Loucy (cell line): Measurements from ENCODE around the gene ZP3.
"Not testable (repeated sequence)": the region's sequence is repeated elsewhere in the genome, so short reads cannot be mapped to it uniquely, and the experiment has no call there.

ENCODE experiments used
- H2AFZ ChIP-seq: fragments of 200-600 bp; sonication (generic); 2 replicates; pipeline ENCODE4 v1.6.0; 2016; ENCODE audit warnings: antibody characterized with exemption, mild to moderate bottlenecking, low read length, moderate library complexity
- H3F3A ChIP-seq: fragments of 200-600 bp; 2 replicates; pipeline ENCODE4 v1.6.0; 2016; ENCODE audit warnings: antibody characterized with exemption, low read depth, mild to moderate bottlenecking
- H3K27me3 ChIP-seq: fragments of 200-600 bp; sonication (generic); 2 replicates; pipeline ENCODE4 v1.6.1; 2014; ENCODE audit warnings: low read length, mild to moderate bottlenecking; ENCODE audit not compliant: insufficient read depth, poor library complexity, severe bottlenecking
- H3K36me3 ChIP-seq: fragments of 200-600 bp; sonication (generic); 2 replicates; pipeline ENCODE4 v1.6.1; 2016; ENCODE audit warnings: low read length; ENCODE audit not compliant: insufficient read depth
- H3K4me1 ChIP-seq: fragments of 200-600 bp; sonication (generic); 2 replicates; pipeline ENCODE4 v1.5.1; 2014; ENCODE audit warnings: low read length, mild to moderate bottlenecking; ENCODE audit not compliant: insufficient read depth, poor library complexity, severe bottlenecking
- H3K4me2 ChIP-seq: fragments of 200-600 bp; sonication (generic); 2 replicates; pipeline ENCODE4 v1.6.0; 2014; ENCODE audit warnings: antibody characterized with exemption, low read length, low read depth, mild to moderate bottlenecking; ENCODE audit not compliant: poor library complexity, severe bottlenecking
- H3K4me3 ChIP-seq: fragments of 200-600 bp; sonication (generic); 2 replicates; pipeline ENCODE4 v1.5.1; 2014; ENCODE audit warnings: low read length, mild to moderate bottlenecking, mixed read lengths; ENCODE audit not compliant: poor library complexity, severe bottlenecking
- H3K79me2 ChIP-seq: fragments of 200-600 bp; sonication (generic); 2 replicates; pipeline ENCODE4 v1.6.1; 2014; ENCODE audit warnings: low read length; ENCODE audit not compliant: insufficient read depth
- H3K9ac ChIP-seq: fragments of 200-600 bp; sonication (generic); 2 replicates; pipeline ENCODE4 v1.6.0; 2014; ENCODE audit warnings: mild to moderate bottlenecking, low read depth, low read length, moderate library complexity; ENCODE audit not compliant: poor library complexity, severe bottlenecking
- H3K9me2 ChIP-seq: fragments of 200-600 bp; sonication (generic); replicated peaks from 2 replicates; pipeline ENCODE4 v1.6.1; 2016; ENCODE audit warnings: low read depth, low read length, mixed read lengths
- H3K9me3 ChIP-seq: fragments of 200-600 bp; sonication (generic); 2 replicates; pipeline ENCODE4 v1.6.1; 2014; ENCODE audit warnings: mild to moderate bottlenecking, antibody characterized with exemption, low read length, low read depth; ENCODE audit not compliant: insufficient read depth
- H4K20me1 ChIP-seq: fragments of 200-600 bp; sonication (generic); 2 replicates; pipeline ENCODE4 v1.6.0; 2014; ENCODE audit warnings: antibody characterized with exemption, low read length, mild to moderate bottlenecking; ENCODE audit not compliant: insufficient read depth, poor library complexity, severe bottlenecking
- CTCF ChIP-seq: fragments of 200-600 bp; sonication (generic); conservative IDR thresholded peaks from 2 replicates; pipeline ENCODE4 v1.5.1; 2014; ENCODE audit warnings: mild to moderate bottlenecking, antibody characterized with exemption, low read length
- EZH2phosphoT487 ChIP-seq: fragments of 200-600 bp; IDR thresholded peaks from 2 replicates; pipeline ENCODE4 v1.6.1; 2018; ENCODE audit warnings: antibody characterized with exemption, mild to moderate bottlenecking, moderate library complexity, borderline replicate concordance

Gene ZP3

GRCh38 chr7:76386691-76387260, 38.0 kb upstream of the ZP3 start:
- peaks cover 7% of the 10 kb centered on the region for H3K4me1 ChIP-seq
- no peaks in the 10 kb centered on the region for H3K9me3 ChIP-seq
- H3K27me3 ChIP-seq: no peaks in the 10 kb centered on the region
- no peaks in the 10 kb centered on the region for H3F3A ChIP-seq
- no peak overlapping the region for H2AFZ ChIP-seq
- no peak overlapping the region for H3K4me3 ChIP-seq
- no peak overlapping the region for H3K4me2 ChIP-seq
- no peaks in the 10 kb centered on the region for H3K9me2 ChIP-seq
- H3K9ac ChIP-seq: no peak overlapping the region
- H4K20me1 ChIP-seq: no peaks in the 10 kb centered on the region
- no peaks in the 10 kb centered on the region for H3K79me2 ChIP-seq
- TF ChIP-seq EZH2phosphoT487 (no peak), CTCF (no peak)
- H3K36me3 ChIP-seq: no peaks in the 10 kb centered on the region

GRCh38 chr7:76387789-76388188, 37.0 kb upstream of the ZP3 start:
- not testable (repeated sequence) for H2AFZ ChIP-seq, H3K9ac ChIP-seq, H3F3A ChIP-seq, H3K9me2 ChIP-seq, H3K4me3 ChIP-seq, H4K20me1 ChIP-seq, H3K36me3 ChIP-seq, H3K9me3 ChIP-seq, H3K27me3 ChIP-seq, H3K79me2 ChIP-seq, H3K4me2 ChIP-seq
- H3K4me1 ChIP-seq: peaks cover 12% of the 10 kb centered on the region

GRCh38 chr7:76390092-76390491, 34.7 kb upstream of the ZP3 start:
- no peak overlapping the region for H3K9ac ChIP-seq
- H3K27me3 ChIP-seq: no peaks in the 10 kb centered on the region
- H3K79me2 ChIP-seq: no peaks in the 10 kb centered on the region
- no peak overlapping the region for H3K4me2 ChIP-seq
- H3K9me2 ChIP-seq: no peaks in the 10 kb centered on the region
- no peaks in the 10 kb centered on the region for H3K9me3 ChIP-seq
- H3K4me3 ChIP-seq: no peak overlapping the region
- H2AFZ ChIP-seq: no peak overlapping the region
- H3F3A ChIP-seq: no peaks in the 10 kb centered on the region
- no peaks in the 10 kb centered on the region for H3K36me3 ChIP-seq
- TF ChIP-seq CTCF: no peak
- no peak for TF ChIP-seq EZH2phosphoT487
- no peaks in the 10 kb centered on the region for H4K20me1 ChIP-seq
- peaks cover 16% of the 10 kb centered on the region for H3K4me1 ChIP-seq

GRCh38 chr7:76392531-76393115, 32.1 kb upstream of the ZP3 start:
- Histone ChIP-seq H3F3A (no peaks in the 10 kb centered on the region), H3K9ac (peak overlapping the region; percentile 64), H3K27me3 (no peaks in the 10 kb centered on the region), H3K4me2 (peak overlapping the region; percentile 83), H3K36me3 (no peaks in the 10 kb centered on the region), H3K4me1 (peaks cover 16% of the 10 kb centered on the region), H3K9me2 (no peaks in the 10 kb centered on the region), H3K4me3 (peak overlapping the region; percentile 83), H3K9me3 (no peaks in the 10 kb centered on the region), H3K79me2 (no peaks in the 10 kb centered on the region), H2AFZ (peak overlapping the region; percentile 96), H4K20me1 (no peaks in the 10 kb centered on the region)
- TF ChIP-seq EZH2phosphoT487 (no peak), CTCF (no peak)
